Progenitor cell of endocrine pancreas (in vitro differentiated cells): ENCODE measurements around the gene PPL. TPM values are rescaled to one million over a fixed set of nuclear protein-coding genes. Genes with fewer than 3 reads are reported as not detected.

Source experiments
- DNase-seq: peaks from one replicate; pipeline ENCODE4 v3.0.0; 2021; ENCODE audit warnings: low spot score; ENCODE audit not compliant: unreplicated experiment
- H3K27ac Mint-ChIP-seq: 2 replicates; pipeline ENCODE4 v1.8.0; 2021; ENCODE audit warnings: mild to moderate bottlenecking, moderate library complexity, mixed read lengths
- H3K27me3 Mint-ChIP-seq: 2 replicates; pipeline ENCODE4 v1.8.0; 2021; ENCODE audit warnings: mixed read lengths
- H3K36me3 Mint-ChIP-seq: 2 replicates; pipeline ENCODE4 v1.8.0; 2022; ENCODE audit warnings: mixed read lengths; ENCODE audit not compliant: insufficient read depth
- H3K4me1 Mint-ChIP-seq: 2 replicates; pipeline ENCODE4 v1.8.0; 2021; ENCODE audit warnings: low read depth, mixed read lengths
- H3K4me3 Mint-ChIP-seq: 2 replicates; pipeline ENCODE4 v1.8.0; 2021; ENCODE audit warnings: low read depth, mild to moderate bottlenecking, moderate library complexity, mixed read lengths
- H3K9me3 Mint-ChIP-seq: 2 replicates; pipeline ENCODE4 v1.8.0; 2021; ENCODE audit warnings: low read depth, mixed read lengths
- CTCF ChIP-seq: fragments of 200-600 bp; sonication (generic); IDR thresholded peaks from one replicate; pipeline ENCODE4 v1.5.0; 2021; ENCODE audit warnings: antibody characterized with exemption, mild to moderate bottlenecking; ENCODE audit not compliant: unreplicated experiment
- total RNA-seq: library from RNA; stranded (reverse); gene quantifications from 2 replicates; pipeline ENCODE4 v1.2.1, GENCODE V29; 2021

Gene PPL
- total RNA-seq, 1 donor from 2014 or later: 64.1 TPM

- Mint-ChIP-seq H3K4me1 (no peaks in the 10 kb centered on the region), H3K27ac (peak overlapping the region; percentile 76), H3K9me3 (no peaks in the 10 kb centered on the region), H3K27me3 (no peaks in the 10 kb centered on the region), H3K4me3 (no peak overlapping the region), H3K36me3 (peaks cover 41% of the 10 kb centered on the region)
- DNase-seq: no peak
- TF ChIP-seq CTCF: no peak
These were observed 53.4 kb downstream of the PPL start for GRCh38 chr16:4883501-4883900.

- DNase-seq: no peak
- Mint-ChIP-seq H3K36me3 (peaks cover 39% of the 10 kb centered on the region), H3K27me3 (no peaks in the 10 kb centered on the region), H3K4me3 (no peak overlapping the region), H3K9me3 (no peaks in the 10 kb centered on the region), H3K27ac (no peak overlapping the region), H3K4me1 (no peaks in the 10 kb centered on the region)
- TF ChIP-seq CTCF: no peak
These were observed 54.2 kb downstream of the PPL start for GRCh38 chr16:4882633-4883285.

- TF ChIP-seq CTCF: no peak
- Mint-ChIP-seq H3K9me3 (no peaks in the 10 kb centered on the region), H3K4me1 (no peaks in the 10 kb centered on the region), H3K4me3 (no peak overlapping the region), H3K27me3 (no peaks in the 10 kb centered on the region), H3K36me3 (peaks cover 40% of the 10 kb centered on the region), H3K27ac (no peak overlapping the region)
- DNase-seq: no peak
These were observed 54.8 kb downstream of the PPL start for GRCh38 chr16:4882000-4882632.

GRCh38 chr16:4880006-4880580, 56.9 kb downstream of the PPL start:
- no peaks in the 10 kb centered on the region for H3K9me3 Mint-ChIP-seq
- no peak overlapping the region for H3K4me3 Mint-ChIP-seq

More at GRCh38 chr16:4880006-4880580, 56.9 kb downstream of the PPL start:
- Mint-ChIP-seq H3K27ac (peak overlapping the region; percentile 31), H3K4me1 (no peaks in the 10 kb centered on the region), H3K36me3 (peaks cover 31% of the 10 kb centered on the region), H3K27me3 (no peaks in the 10 kb centered on the region)
- DNase-seq: no peak
- TF ChIP-seq CTCF: no peak
